Measurements from ENCODE around the gene SLCO6A1. TPM values are rescaled to one million over a fixed set of nuclear protein-coding genes. Genes with fewer than 3 reads are reported as not detected.

The SLCO6A1 gene
- polyA plus RNA-seq, 3 donors = not detected

DNA sequence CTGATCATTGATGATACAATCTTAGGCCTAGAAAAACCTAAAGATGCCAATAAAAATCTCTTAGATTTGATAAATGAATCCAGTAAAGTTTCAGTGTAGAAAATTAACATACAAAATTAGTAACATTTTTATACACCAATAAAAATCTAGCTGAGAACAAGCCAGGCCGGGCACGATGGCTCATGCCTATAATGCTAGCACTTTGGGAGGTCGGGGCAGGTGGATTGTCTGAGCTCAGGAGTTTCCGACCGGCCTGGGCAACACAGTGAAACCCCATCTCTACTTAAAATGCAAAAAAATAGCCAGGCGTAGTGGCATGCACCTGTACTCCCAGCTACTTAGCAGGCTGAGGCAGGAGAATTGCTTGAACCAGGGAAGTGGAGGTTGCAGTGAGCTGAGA is 84.4 kb downstream of the SLCO6A1 start:
- WGBS (ENCODE audit: insufficient coverage) = 100% methylated on average over 5 of the region's 6 CpGs

DNA sequence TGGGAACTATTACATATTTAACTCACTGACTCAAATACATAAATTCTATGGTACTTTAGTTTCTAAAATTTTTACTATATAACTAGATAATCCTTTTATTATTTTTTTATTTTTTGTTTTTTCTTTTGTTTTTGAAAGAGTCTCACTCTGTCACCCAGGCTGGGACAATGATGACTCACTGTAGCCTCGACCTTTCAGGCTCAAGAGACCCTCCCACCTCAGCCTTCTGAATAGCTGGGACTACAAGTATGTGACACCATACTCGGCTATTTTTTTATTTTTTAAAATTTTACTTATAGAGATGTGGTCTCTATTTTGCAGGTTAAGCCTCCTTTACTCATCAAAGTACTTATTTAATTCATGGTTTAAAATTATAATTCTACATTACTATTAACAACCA is 110.6 kb downstream of the SLCO6A1 start:
- no CpG with 5 or more reads among the region's 2 CpGs for WGBS (ENCODE audit: insufficient coverage)
- TF ChIP-seq, protein P1, sequence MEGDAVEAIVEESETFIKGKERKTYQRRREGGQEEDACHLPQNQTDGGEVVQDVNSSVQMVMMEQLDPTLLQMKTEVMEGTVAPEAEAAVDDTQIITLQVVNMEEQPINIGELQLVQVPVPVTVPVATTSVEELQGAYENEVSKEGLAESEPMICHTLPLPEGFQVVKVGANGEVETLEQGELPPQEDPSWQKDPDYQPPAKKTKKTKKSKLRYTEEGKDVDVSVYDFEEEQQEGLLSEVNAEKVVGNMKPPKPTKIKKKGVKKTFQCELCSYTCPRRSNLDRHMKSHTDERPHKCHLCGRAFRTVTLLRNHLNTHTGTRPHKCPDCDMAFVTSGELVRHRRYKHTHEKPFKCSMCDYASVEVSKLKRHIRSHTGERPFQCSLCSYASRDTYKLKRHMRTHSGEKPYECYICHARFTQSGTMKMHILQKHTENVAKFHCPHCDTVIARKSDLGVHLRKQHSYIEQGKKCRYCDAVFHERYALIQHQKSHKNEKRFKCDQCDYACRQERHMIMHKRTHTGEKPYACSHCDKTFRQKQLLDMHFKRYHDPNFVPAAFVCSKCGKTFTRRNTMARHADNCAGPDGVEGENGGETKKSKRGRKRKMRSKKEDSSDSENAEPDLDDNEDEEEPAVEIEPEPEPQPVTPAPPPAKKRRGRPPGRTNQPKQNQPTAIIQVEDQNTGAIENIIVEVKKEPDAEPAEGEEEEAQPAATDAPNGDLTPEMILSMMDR (IDR thresholded peaks at IDR 0.05) = no peak
- Histone ChIP-seq H3K9me3 (replicated peaks in 1 of 2; ENCODE audit: control insufficient read depth in 1 of 2, insufficient read depth in 1 of 2, low read length in 2 of 2) (peaks cover 11 to 12% of the 10 kb centered on the region in 2 donors), H3K27ac (ENCODE audit: low read depth in 1 of 2, low read length in 2 of 2) (no peak overlapping the region), H3K9ac (ENCODE audit: insufficient read depth, low read length, poor library complexity, severe bottlenecking) (no peak overlapping the region), H3K36me3 (replicated peaks in 1 of 2; ENCODE audit: control insufficient read depth in 1 of 2, insufficient read depth in 2 of 2, low read length in 2 of 2) (no peaks in the 10 kb centered on the region), H3K4me2 (replicated peaks; ENCODE audit: extremely low read depth, low read length, poor library complexity, severe bottlenecking) (no peak overlapping the region), H2AFZ (ENCODE audit: insufficient read depth, low read depth, low read length, poor library complexity, severe bottlenecking) (no peak overlapping the region), H3K4me3 (replicated peaks in 1 of 3; ENCODE audit: low read depth in 2 of 3, low read length in 3 of 3) (no peak overlapping the region), H4K20me1 (ENCODE audit: insufficient read depth, low read length) (no peaks in the 10 kb centered on the region), H3K4me1 (ENCODE audit: control insufficient read depth in 1 of 2, insufficient read depth in 2 of 2, low read length in 2 of 2) (no peaks in the 10 kb centered on the region), H3K79me2 (ENCODE audit: insufficient read depth, low read length) (no peaks in the 10 kb centered on the region), H3K27me3 (ENCODE audit: control insufficient read depth in 2 of 2, insufficient read depth in 2 of 2, low read length in 2 of 2) (no peaks in the 10 kb centered on the region)
- intact Hi-C loops (cut with micrococcal nuclease) = no loop called here
- Mint-ChIP-seq H3K4me1 (no peaks in the 10 kb centered on the region), H3K27ac (no peak overlapping the region), H3K27me3 (ENCODE audit: low read depth in 3 of 3) (no peaks in the 10 kb centered on the region), H3K4me3 (no peak overlapping the region), H3K36me3 (no peaks in the 10 kb centered on the region), H3K9me3 (peaks cover 10 to 17% (median 14%) of the 10 kb centered on the region in 7 donors)
- no peak for DNase-seq

More for the DNA sequence above, 84.4 kb downstream of the SLCO6A1 start:
- peaks cover 0 to 7% (median 2%) of the 10 kb centered on the region in 3 donors for H3K27me3 Mint-ChIP-seq (ENCODE audit: low read depth in 3 of 3)
- Histone ChIP-seq H3K36me3 (replicated peaks in 1 of 2; ENCODE audit: control insufficient read depth in 1 of 2, insufficient read depth in 2 of 2, low read length in 2 of 2) (no peaks in the 10 kb centered on the region), H3K27ac (ENCODE audit: low read depth in 1 of 2, low read length in 2 of 2) (no peak overlapping the region), H2AFZ (ENCODE audit: insufficient read depth, low read depth, low read length, poor library complexity, severe bottlenecking) (no peak overlapping the region), H3K9ac (ENCODE audit: insufficient read depth, low read length, poor library complexity, severe bottlenecking) (no peak overlapping the region), H3K4me3 (replicated peaks in 1 of 3; ENCODE audit: low read depth in 2 of 3, low read length in 3 of 3) (no peak overlapping the region), H3K4me2 (replicated peaks; ENCODE audit: extremely low read depth, low read length, poor library complexity, severe bottlenecking) (no peak overlapping the region), H3K27me3 (ENCODE audit: control insufficient read depth in 2 of 2, insufficient read depth in 2 of 2, low read length in 2 of 2) (no peaks in the 10 kb centered on the region), H4K20me1 (ENCODE audit: insufficient read depth, low read length) (no peaks in the 10 kb centered on the region), H3K9me3 (replicated peaks in 1 of 2; ENCODE audit: control insufficient read depth in 1 of 2, insufficient read depth in 1 of 2, low read length in 2 of 2) (no peaks in the 10 kb centered on the region), H3K4me1 (ENCODE audit: control insufficient read depth in 1 of 2, insufficient read depth in 2 of 2, low read length in 2 of 2) (no peaks in the 10 kb centered on the region), H3K79me2 (ENCODE audit: insufficient read depth, low read length) (no peaks in the 10 kb centered on the region)
- H3K4me3 Mint-ChIP-seq = no peak overlapping the region
- H3K27ac Mint-ChIP-seq = no peak overlapping the region
- H3K4me1 Mint-ChIP-seq = no peaks in the 10 kb centered on the region
- peaks cover 0 to 3% (median 0%) of the 10 kb centered on the region in 7 donors for H3K9me3 Mint-ChIP-seq
- DNase-seq = no peak
- H3K36me3 Mint-ChIP-seq = no peaks in the 10 kb centered on the region
- TF ChIP-seq, protein P1 (IDR thresholded peaks at IDR 0.05) = no peak
- intact Hi-C loops (cut with micrococcal nuclease) = no loop called here

Data from CD14-positive monocyte (primary cell).